Vagina (tissue), 2 donors: ENCODE data around the gene ARCN1. TPM values are rescaled to one million over a fixed set of nuclear protein-coding genes. Genes with fewer than 3 reads are reported as not detected.
A peak's percentile ranks its signal among the peaks of the same experiment; 100 is the strongest.

Experiments
- DNase-seq, 2 donors: peaks; one replicate each; pipeline ENCODE4 v3.0.0-alpha.2; 2017; ENCODE audit errors: extremely low spot score in 2 of 2
- H3K27ac ChIP-seq: fragments of 200-600 bp; sonication (generic); one replicate; pipeline ENCODE4 v1.5.1; 2019
- H3K27me3 ChIP-seq: fragments of 200-600 bp; sonication (generic); one replicate; pipeline ENCODE4 v1.5.1; 2019
- H3K36me3 ChIP-seq, 2 donors: fragments of 200-600 bp; sonication (generic); one replicate each; pipeline ENCODE4 v1.5.1; 2017 to 2019
- H3K4me1 ChIP-seq: fragments of 200-600 bp; sonication (generic); one replicate; pipeline ENCODE4 v1.5.1; 2019
- H3K4me3 ChIP-seq, 2 donors: fragments of 200-600 bp; sonication (generic); 1 replicate in 1 of 2; 2 replicates in 1 of 2; pipeline ENCODE4 v1.5.1; 2016 to 2019
- H3K9me3 ChIP-seq: fragments of 200-600 bp; sonication (generic); one replicate; pipeline ENCODE4 v1.5.1; 2019
- POLR2A ChIP-seq, 2 donors: fragments of 450-650 bp; IDR thresholded peaks; one replicate each; pipeline ENCODE4 v1.6.1; 2017; ENCODE audit warnings: antibody characterized with exemption in 2 of 2, mild to moderate bottlenecking in 2 of 2, moderate library complexity in 2 of 2
- POLR2AphosphoS5 ChIP-seq, 2 donors: sonication (generic); formaldehyde crosslinking; IDR thresholded peaks; one replicate each; pipeline ENCODE4 v1.9.0; 2017; ENCODE audit warnings: antibody characterized with exemption in 2 of 2, mild to moderate bottlenecking in 2 of 2, low read depth in 1 of 2; ENCODE audit not compliant: insufficient read depth in 1 of 2
- intact Hi-C: fragments of 100-400 bp; cut with DNase I; formaldehyde crosslinking; loops from one replicate; pipeline ENCODE4 v1.15.1; 2023
- total RNA-seq: library from RNA; depleted of rRNA; stranded (reverse); fragments of >200 nt; gene quantifications from one replicate; pipeline ENCODE4 v1.2.3, GENCODE V29; 2016
- TF ChIP-seq, protein P1 (sequence below), 3 experiments: fragments of 450-650 bp in 2 of 3; fragments of 200-600 bp in 1 of 3; sonication (generic) in 1 of 3; IDR thresholded peaks; one replicate each; pipeline ENCODE4 v1.5.1; 2017 to 2019; ENCODE audit warnings: antibody characterized with exemption in 3 of 3, mild to moderate bottlenecking in 2 of 3, moderate library complexity in 2 of 3

Gene ARCN1
- total RNA-seq, result 78.6 TPM

DNA sequence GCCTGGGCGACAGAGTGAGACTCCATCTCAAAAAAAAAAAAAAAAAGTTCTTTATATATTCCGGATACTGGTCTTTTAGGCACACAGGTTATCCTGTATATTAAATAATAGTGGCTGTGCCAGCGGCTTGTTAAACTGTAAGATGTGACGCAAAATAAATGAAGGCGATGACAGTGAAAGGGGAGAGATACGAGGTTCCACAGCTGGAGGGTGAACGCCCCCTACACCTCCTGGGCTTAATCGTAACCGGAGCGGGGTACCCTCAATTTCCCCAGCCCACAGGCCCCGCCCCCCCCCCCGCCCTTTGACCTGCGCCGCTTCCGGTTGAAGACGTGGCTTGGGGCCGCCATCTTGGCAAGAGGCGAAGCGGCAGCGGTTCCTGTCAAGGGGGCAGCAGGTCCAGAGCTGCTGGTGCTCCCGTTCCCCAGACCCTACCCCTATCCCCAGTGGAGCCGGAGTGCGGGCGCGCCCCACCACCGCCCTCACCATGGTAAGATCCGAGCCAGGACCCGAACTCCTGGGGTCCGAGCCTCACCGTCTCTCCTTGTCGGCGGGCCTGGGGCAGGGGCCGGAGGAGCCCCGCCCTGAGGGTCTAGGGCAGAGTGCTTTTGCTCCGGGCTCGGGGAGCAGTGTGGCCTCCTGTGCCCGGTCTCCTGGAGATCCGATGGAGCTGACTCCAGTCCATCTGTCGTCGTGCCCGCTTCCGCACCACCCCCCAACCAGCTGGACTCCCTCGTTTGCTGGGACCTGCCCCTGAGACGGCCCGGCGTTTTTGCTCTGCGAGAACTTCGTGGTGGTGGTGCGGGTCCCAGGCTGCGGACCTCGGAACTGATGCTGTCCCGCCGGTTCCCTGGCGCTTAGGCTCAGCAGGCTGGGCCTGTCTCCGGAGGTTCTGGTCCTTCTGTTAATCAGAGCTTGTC, at the start of gene ARCN1:
Gene ARCN1, plus strand, starts transcription at position 349 of the 920 bp plus-strand sequence. Its CDS starts 139 bp downstream, at position 488.
- TF ChIP-seq POLR2A (IDR thresholded peaks at IDR 0.05), result peak in 1 of 2 donors; percentile 31
- TF ChIP-seq, protein P1, sequence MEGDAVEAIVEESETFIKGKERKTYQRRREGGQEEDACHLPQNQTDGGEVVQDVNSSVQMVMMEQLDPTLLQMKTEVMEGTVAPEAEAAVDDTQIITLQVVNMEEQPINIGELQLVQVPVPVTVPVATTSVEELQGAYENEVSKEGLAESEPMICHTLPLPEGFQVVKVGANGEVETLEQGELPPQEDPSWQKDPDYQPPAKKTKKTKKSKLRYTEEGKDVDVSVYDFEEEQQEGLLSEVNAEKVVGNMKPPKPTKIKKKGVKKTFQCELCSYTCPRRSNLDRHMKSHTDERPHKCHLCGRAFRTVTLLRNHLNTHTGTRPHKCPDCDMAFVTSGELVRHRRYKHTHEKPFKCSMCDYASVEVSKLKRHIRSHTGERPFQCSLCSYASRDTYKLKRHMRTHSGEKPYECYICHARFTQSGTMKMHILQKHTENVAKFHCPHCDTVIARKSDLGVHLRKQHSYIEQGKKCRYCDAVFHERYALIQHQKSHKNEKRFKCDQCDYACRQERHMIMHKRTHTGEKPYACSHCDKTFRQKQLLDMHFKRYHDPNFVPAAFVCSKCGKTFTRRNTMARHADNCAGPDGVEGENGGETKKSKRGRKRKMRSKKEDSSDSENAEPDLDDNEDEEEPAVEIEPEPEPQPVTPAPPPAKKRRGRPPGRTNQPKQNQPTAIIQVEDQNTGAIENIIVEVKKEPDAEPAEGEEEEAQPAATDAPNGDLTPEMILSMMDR (IDR thresholded peaks at IDR 0.05), result no peak
- TF ChIP-seq POLR2AphosphoS5 (IDR thresholded peaks at IDR 0.05; ENCODE audit: insufficient read depth in 1 of 2, low read depth in 1 of 2), result peak in 1 of 2 donors; percentile 91
- Histone ChIP-seq H3K9me3 (no peaks in the 10 kb centered on the region), H3K4me3 (peak within 1 kb of the TSS; percentile 74 to 83), H3K27ac (peak within 1 kb of the TSS; percentile 95), H3K4me1 (peaks cover 50% of the 10 kb centered on the region), H3K36me3 (no peaks in the 10 kb centered on the region), H3K27me3 (no peaks in the 10 kb centered on the region)
- intact Hi-C loops, result no loop called here
- peak in 1 of 2 donors; percentile 92 for DNase-seq

DNA sequence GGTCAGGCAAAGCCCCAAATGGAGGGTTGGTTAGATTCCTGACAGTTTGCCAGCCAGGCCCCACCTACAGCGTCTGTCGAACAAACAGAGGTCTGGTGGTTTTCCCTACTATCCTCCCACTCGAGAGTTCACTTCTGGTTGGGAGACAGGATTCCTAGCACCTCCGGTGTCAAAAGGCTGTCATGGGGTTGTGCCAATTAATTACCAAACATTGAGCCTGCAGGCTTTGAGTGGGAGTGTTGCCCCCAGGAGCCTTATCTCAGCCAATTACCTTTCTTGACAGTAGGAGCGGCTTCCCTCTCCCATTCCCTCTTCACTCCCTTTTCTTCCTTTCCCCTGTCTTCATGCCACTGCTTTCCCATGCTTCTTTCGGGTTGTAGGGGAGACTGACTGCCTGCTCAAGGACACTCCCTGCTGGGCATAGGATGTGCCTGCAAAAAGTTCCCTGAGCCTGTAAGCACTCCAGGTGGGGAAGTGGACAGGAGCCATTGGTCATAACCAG, 49.6 kb upstream of the ARCN1 start:
- peaks cover 0 to 42% of the 10 kb centered on the region in 2 donors for H3K36me3 ChIP-seq
- intact Hi-C loops, result no loop called here
- no peak overlapping the region for H3K4me3 ChIP-seq
- H3K27me3 ChIP-seq, result no peaks in the 10 kb centered on the region
- DNase-seq, result no peak
- no peak overlapping the region for H3K27ac ChIP-seq
- no peaks in the 10 kb centered on the region for H3K9me3 ChIP-seq
- TF ChIP-seq, protein P1 (IDR thresholded peaks at IDR 0.05), result peak in 1 of 3 experiments; percentile 7
- TF ChIP-seq POLR2AphosphoS5 (IDR thresholded peaks at IDR 0.05; ENCODE audit: insufficient read depth in 1 of 2, low read depth in 1 of 2), result no peak
- TF ChIP-seq POLR2A (IDR thresholded peaks at IDR 0.05), result no peak
- H3K4me1 ChIP-seq, result no peaks in the 10 kb centered on the region

DNA sequence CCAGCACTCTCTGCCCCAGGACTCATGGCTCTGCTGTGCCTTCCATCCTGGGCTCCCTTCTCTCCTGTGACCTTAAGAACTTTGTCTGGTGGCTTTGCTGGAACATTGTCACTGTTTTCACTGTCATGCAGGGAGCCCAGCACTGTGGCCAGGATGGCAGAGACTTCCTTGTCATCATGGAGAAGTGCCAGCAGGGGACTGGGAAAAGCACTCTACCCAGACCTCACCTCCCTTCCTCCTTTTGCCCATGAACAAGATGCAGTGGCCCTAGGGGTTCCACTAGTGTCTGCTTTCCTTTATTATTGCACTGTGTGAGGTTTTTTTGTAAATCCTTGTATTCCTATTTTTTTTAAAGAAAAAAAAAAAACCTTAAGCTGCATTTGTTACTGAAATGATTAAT, 47.9 kb upstream of the ARCN1 start:
- Histone ChIP-seq H3K27me3 (no peaks in the 10 kb centered on the region), H3K4me1 (peaks cover 10% of the 10 kb centered on the region), H3K36me3 (peaks cover 0 to 33% of the 10 kb centered on the region in 2 donors), H3K27ac (no peak overlapping the region), H3K9me3 (no peaks in the 10 kb centered on the region), H3K4me3 (no peak overlapping the region)
- TF ChIP-seq POLR2A (IDR thresholded peaks at IDR 0.05) (no peak), POLR2AphosphoS5 (IDR thresholded peaks at IDR 0.05; ENCODE audit: insufficient read depth in 1 of 2, low read depth in 1 of 2) (no peak)
- TF ChIP-seq, protein P1 (IDR thresholded peaks at IDR 0.05), result no peak
- intact Hi-C loops, result no loop called here
- DNase-seq, result no peak

DNA sequence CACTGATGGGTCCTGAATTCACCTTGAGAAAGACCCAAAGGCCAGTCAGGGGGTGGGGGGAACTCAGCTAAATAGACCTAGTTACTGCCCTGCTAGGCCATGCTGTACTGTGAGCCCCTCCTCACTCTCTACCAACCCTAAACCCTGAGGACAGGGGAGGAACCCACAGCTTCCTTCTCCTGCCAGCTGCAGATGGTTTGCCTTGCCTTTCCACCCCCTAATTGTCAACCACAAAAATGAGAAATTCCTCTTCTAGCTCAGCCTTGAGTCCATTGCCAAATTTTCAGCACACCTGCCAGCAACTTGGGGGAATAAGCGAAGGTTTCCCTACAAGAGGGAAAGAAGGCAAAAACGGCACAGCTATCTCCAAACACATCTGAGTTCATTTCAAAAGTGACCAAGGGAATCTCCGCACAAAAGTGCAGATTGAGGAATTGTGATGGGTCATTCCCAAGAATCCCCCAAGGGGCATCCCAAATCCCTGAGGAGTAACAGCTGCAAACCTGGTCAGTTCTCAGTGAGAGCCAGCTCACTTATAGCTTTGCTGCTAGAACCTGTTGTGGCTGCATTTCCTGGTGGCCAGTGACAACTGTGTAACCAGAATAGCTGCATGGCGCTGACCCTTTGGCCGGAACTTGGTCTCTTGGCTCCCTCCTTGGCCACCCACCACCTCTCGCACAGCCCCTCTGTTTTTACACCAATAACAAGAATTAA, 47.3 kb upstream of the ARCN1 start:
- Histone ChIP-seq H3K9me3 (no peaks in the 10 kb centered on the region), H3K27ac (no peak overlapping the region), H3K4me1 (peaks cover 16% of the 10 kb centered on the region), H3K36me3 (peaks cover 0 to 27% of the 10 kb centered on the region in 2 donors), H3K4me3 (no peak overlapping the region), H3K27me3 (no peaks in the 10 kb centered on the region)
- intact Hi-C loops, result no loop called here
- DNase-seq, result no peak
- no peak for TF ChIP-seq POLR2AphosphoS5 (IDR thresholded peaks at IDR 0.05; ENCODE audit: insufficient read depth in 1 of 2, low read depth in 1 of 2)
- no peak for TF ChIP-seq POLR2A (IDR thresholded peaks at IDR 0.05)
- TF ChIP-seq, protein P1 (IDR thresholded peaks at IDR 0.05), result no peak
